HG03095 (cell line): ENCODE results near the gene CCNI.
A peak's percentile ranks its signal among the peaks of the same experiment; 100 is the strongest.
"Not testable (repeated sequence)": the region's sequence is repeated elsewhere in the genome, so short reads cannot be mapped to it uniquely, and the experiment has no call there.

Source experiments
- ATAC-seq: cut with Tn5 transposase; IDR thresholded peaks from one replicate; pipeline ENCODE4 v1.9.1; 2021; ENCODE audit warnings: moderate library complexity; ENCODE audit not compliant: unreplicated experiment

CCNI gene

GRCh38 chr4:77040854-77041725, 34.7 kb downstream of the CCNI start:
- no peak for ATAC-seq

- ATAC-seq = no peak
Observed at GRCh38 chr4:77040270-77040669, 35.5 kb downstream of the CCNI start.

GRCh38 chr4:77039796-77040195, 36.0 kb downstream of the CCNI start:
- ATAC-seq = no peak

- no peak for ATAC-seq
Observed at GRCh38 chr4:77037736-77038135, 38.1 kb downstream of the CCNI start.

GRCh38 chr4:77037168-77037567, 38.6 kb downstream of the CCNI start:
- ATAC-seq = not testable (repeated sequence)

GRCh38 chr4:77036206-77036605, 39.6 kb downstream of the CCNI start:
- no peak for ATAC-seq

GRCh38 chr4:77035153-77035552, 40.6 kb downstream of the CCNI start:
- no peak for ATAC-seq

- ATAC-seq = no peak
Observed at GRCh38 chr4:77031544-77031943, 44.2 kb downstream of the CCNI start.

GRCh38 chr4:77029757-77030156, 46.0 kb downstream of the CCNI start:
- ATAC-seq = not testable (repeated sequence)

- ATAC-seq = no peak
Observed at GRCh38 chr4:77028246-77028645, 47.5 kb downstream of the CCNI start.

GRCh38 chr4:77026322-77026704, 49.5 kb downstream of the CCNI start:
- ATAC-seq = no peak

GRCh38 chr4:77025643-77026321, 50.0 kb downstream of the CCNI start:
- peak; percentile 92 for ATAC-seq

- ATAC-seq = no peak
Observed at GRCh38 chr4:77023920-77024319, 51.9 kb downstream of the CCNI start.

GRCh38 chr4:77022560-77023179, 53.1 kb downstream of the CCNI start:
- ATAC-seq = no peak

- no peak for ATAC-seq
Observed at GRCh38 chr4:77021614-77022089, 54.1 kb downstream of the CCNI start.

GRCh38 chr4:77020017-77020416, 55.8 kb downstream of the CCNI start:
- no peak for ATAC-seq

GRCh38 chr4:77015390-77015789, 60.4 kb downstream of the CCNI start:
- no peak for ATAC-seq

- ATAC-seq = no peak
Observed at GRCh38 chr4:77014256-77014655, 61.5 kb downstream of the CCNI start.

- no peak for ATAC-seq
Observed at GRCh38 chr4:77012726-77013125, 63.1 kb downstream of the CCNI start.

GRCh38 chr4:77010841-77011354, 64.9 kb downstream of the CCNI start:
- ATAC-seq = no peak

GRCh38 chr4:77009511-77010115, 66.2 kb downstream of the CCNI start:
- no peak for ATAC-seq
